ENCODE data around the gene NTN4.

GRCh38 chr12:95693689-95694088 is 96.9 kb downstream of the NTN4 start:
- TF ChIP-seq POLR2A (IDR thresholded peaks at IDR 0.05): no peak
- TF ChIP-seq CTCF (IDR thresholded peaks at IDR 0.05 in 4 of 5, conservative IDR thresholded peaks at IDR 0.05 in 1 of 5): no peak
